ENCODE results near the gene HBA2. TPM values are rescaled to one million over a fixed set of nuclear protein-coding genes. Genes with fewer than 3 reads are reported as not detected.

HBA2 gene
- 0.27 to 0.53 TPM (median 0.40 TPM) in 3 of 5 replicates, not detected in the others for total RNA-seq (2022; extraction: Qiagen RNA extraction; ENCODE audit: low read depth)

GRCh38 chr16:172374-172941, at the start of gene HBA2:
Gene HBA2 (plus strand): TSS chr16:172876. CDS start chr16:172913, 37 bp downstream.

DNA sequence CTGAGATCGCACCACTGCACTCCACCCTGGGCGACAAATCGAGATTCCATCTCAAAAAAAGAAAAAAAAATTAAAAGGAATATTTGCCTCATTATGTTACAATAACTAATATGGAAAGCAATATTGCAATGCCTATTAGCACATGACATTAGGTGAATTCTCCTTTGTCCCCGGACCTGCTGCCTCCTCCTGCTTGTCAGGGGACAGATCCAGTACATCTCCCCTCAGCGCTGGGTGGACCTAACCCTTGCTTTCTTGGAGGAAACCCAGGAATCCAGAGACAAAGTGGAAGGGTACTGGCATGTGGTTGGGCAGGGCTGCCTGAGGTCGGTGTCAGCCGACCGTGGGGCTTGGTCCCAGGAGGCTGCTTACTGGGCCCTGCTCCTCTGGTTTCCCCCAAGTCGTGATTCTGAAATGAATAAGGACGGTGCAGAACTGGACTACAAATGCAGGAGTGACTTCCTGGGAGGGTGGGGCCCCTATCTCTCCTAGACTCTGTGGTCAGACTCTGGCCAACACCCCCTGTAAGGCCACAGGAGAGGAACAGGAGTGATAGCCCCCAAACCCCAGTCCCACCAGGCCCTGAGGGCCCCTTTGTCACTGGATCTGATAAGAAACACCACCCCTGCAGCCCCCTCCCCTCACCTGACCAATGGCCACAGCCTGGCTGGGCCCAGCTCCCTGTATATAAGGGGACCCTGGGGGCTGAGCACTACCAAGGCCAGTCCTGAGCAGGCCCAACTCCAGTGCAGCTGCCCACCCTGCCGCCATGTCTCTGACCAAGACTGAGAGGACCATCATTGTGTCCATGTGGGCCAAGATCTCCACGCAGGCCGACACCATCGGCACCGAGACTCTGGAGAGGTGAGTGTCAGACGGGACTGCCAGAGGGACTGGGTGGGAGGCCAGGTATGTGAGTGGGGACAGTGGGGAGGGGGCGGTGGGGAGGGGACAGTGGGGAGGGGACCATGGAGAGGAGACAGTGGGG, 20.2 kb upstream of the HBA2 start, which contains the start of gene HBZ:
Gene HBZ, plus strand, starts transcription at position 504 of the 988 bp plus-strand sequence. Its CDS starts 266 bp downstream, at position 770.

DNA sequence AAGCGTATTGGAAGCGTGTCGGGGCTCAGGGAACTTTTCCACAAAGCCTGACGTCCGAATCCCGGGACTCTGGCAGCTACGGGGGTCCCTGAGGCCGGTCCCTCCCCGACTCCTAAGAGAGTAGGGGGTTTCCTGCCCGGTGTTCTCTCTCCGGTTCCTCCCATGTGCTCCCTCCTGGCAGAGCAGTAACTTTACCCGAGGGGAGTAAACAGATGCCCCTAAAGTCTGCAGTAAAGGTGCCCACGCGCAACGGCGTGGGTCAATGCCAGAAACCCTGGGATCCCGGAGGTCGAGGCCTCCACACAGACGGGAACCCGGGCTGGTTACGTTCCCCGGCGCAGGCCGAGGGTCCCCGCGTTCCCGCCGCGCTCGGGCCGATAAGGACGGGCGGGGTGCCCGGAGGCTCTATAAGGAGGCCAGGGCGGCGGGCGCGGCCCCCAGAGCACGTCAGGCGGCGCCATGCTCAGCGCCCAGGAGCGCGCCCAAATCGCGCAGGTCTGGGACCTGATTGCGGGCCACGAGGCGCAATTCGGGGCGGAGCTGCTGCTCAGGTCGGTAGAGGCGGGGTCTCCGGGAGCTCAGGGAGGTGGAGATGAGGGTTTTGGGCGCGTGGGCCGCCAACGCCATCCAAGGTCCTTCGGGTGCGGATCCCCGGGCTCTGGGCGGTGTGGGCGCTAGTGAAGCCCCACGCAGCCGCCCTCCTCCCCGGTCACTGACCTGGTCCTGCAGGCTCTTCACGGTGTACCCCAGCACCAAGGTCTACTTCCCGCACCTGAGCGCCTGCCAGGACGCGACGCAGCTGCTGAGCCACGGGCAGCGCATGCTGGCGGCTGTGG, 6.9 kb upstream of the HBA2 start, which contains the start of gene HBM:
Gene HBM, plus strand, starts transcription at position 440 of the 836 bp plus-strand sequence. Its CDS starts 20 bp downstream, at position 460.

DNA sequence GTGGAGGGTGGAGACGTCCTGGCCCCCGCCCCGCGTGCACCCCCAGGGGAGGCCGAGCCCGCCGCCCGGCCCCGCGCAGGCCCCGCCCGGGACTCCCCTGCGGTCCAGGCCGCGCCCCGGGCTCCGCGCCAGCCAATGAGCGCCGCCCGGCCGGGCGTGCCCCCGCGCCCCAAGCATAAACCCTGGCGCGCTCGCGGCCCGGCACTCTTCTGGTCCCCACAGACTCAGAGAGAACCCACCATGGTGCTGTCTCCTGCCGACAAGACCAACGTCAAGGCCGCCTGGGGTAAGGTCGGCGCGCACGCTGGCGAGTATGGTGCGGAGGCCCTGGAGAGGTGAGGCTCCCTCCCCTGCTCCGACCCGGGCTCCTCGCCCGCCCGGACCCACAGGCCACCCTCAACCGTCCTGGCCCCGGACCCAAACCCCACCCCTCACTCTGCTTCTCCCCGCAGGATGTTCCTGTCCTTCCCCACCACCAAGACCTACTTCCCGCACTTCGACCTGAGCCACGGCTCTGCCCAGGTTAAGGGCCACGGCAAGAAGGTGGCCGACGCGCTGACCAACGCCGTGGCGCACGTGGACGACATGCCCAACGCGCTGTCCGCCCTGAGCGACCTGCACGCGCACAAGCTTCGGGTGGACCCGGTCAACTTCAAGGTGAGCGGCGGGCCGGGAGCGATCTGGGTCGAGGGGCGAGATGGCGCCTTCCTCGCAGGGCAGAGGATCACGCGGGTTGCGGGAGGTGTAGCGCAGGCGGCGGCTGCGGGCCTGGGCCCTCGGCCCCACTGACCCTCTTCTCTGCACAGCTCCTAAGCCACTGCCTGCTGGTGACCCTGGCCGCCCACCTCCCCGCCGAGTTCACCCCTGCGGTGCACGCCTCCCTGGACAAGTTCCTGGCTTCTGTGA, 4.1 kb downstream of the HBA2 start, which contains the start of gene HBA1:
Gene HBA1, plus strand, starts transcription at position 204 of the 906 bp plus-strand sequence. Its CDS starts 37 bp downstream, at position 241.

GRCh38 chr16:180101-180675, 7.5 kb downstream of the HBA2 start, which contains the start of gene HBQ1:
Gene HBQ1 (plus strand): TSS chr16:180459. CDS start chr16:180487, 28 bp downstream.

Other genes with a start within 250 kb of the HBA2 start
- gene POLR3K, start 119.3 kb upstream of the HBA2 start, total RNA-seq (2022; extraction: Qiagen RNA extraction; ENCODE audit: low read depth) = 37.5 to 43.1 TPM (median 41.6 TPM) in 5 replicates
- 59.6 to 78.0 TPM (median 75.6 TPM) in 5 replicates for gene SNRNP25, start 119.0 kb upstream of the HBA2 start, total RNA-seq (2022; extraction: Qiagen RNA extraction; ENCODE audit: low read depth)
- gene RHBDF1, start 100.2 kb upstream of the HBA2 start, total RNA-seq (2022; extraction: Qiagen RNA extraction; ENCODE audit: low read depth) = 19.8 to 32.1 TPM (median 28.4 TPM) in 5 replicates
- gene MPG, start 94.7 kb upstream of the HBA2 start, total RNA-seq (2022; extraction: Qiagen RNA extraction; ENCODE audit: low read depth) = 54.2 to 80.9 TPM (median 71.8 TPM) in 5 replicates
- gene NPRL3, start 34.2 kb upstream of the HBA2 start, total RNA-seq (2022; extraction: Qiagen RNA extraction; ENCODE audit: low read depth) = 23.1 to 31.0 TPM (median 30.2 TPM) in 5 replicates
- gene HBZ, start 20.2 kb upstream of the HBA2 start, total RNA-seq (2022; extraction: Qiagen RNA extraction; ENCODE audit: low read depth) = 0.13 TPM in 1 of 5 replicates, not detected in the others
- gene HBM, start 6.9 kb upstream of the HBA2 start, total RNA-seq (2022; extraction: Qiagen RNA extraction; ENCODE audit: low read depth) = not detected in 5 replicates
- gene HBA1, start 3.8 kb downstream of the HBA2 start, total RNA-seq (2022; extraction: Qiagen RNA extraction; ENCODE audit: low read depth) = 0.91 to 1.6 TPM (median 1.3 TPM) in 5 replicates
- 4.6 to 8.4 TPM (median 7.2 TPM) in 5 replicates for gene HBQ1, start 7.6 kb downstream of the HBA2 start, total RNA-seq (2022; extraction: Qiagen RNA extraction; ENCODE audit: low read depth)
- gene LUC7L, start 56.6 kb downstream of the HBA2 start, total RNA-seq (2022; extraction: Qiagen RNA extraction; ENCODE audit: low read depth) = 46.2 to 59.0 TPM (median 55.7 TPM) in 5 replicates
- gene FAM234A, start 61.9 kb downstream of the HBA2 start, total RNA-seq (2022; extraction: Qiagen RNA extraction; ENCODE audit: low read depth) = 43.8 to 50.6 TPM (median 45.5 TPM) in 5 replicates
- 3.7 to 5.5 TPM (median 4.1 TPM) in 5 replicates for gene RGS11, start 103.1 kb downstream of the HBA2 start, total RNA-seq (2022; extraction: Qiagen RNA extraction; ENCODE audit: low read depth)
- gene ARHGDIG, start 107.7 kb downstream of the HBA2 start, total RNA-seq (2022; extraction: Qiagen RNA extraction; ENCODE audit: low read depth) = 1.8 to 3.8 TPM (median 2.5 TPM) in 5 replicates
- gene PDIA2, start 110.3 kb downstream of the HBA2 start, total RNA-seq (2022; extraction: Qiagen RNA extraction; ENCODE audit: low read depth) = 0.23 to 0.89 TPM (median 0.57 TPM) in 4 of 5 replicates, not detected in the other
- gene AXIN1, start 179.8 kb downstream of the HBA2 start, total RNA-seq (2022; extraction: Qiagen RNA extraction; ENCODE audit: low read depth) = 27.2 to 35.2 TPM (median 34.5 TPM) in 5 replicates
- gene MRPL28, start 197.7 kb downstream of the HBA2 start, total RNA-seq (2022; extraction: Qiagen RNA extraction; ENCODE audit: low read depth) = 114 to 137 TPM (median 122 TPM) in 5 replicates
- 22.4 to 38.6 TPM (median 36.8 TPM) in 5 replicates for gene PGAP6, start 209.1 kb downstream of the HBA2 start, total RNA-seq (2022; extraction: Qiagen RNA extraction; ENCODE audit: low read depth)
- 265 to 436 TPM (median 422 TPM) in 5 replicates for gene NME4, start 224.3 kb downstream of the HBA2 start, total RNA-seq (2022; extraction: Qiagen RNA extraction; ENCODE audit: low read depth)
- 19.3 to 29.5 TPM (median 28.7 TPM) in 5 replicates for gene DECR2, start 229.0 kb downstream of the HBA2 start, total RNA-seq (2022; extraction: Qiagen RNA extraction; ENCODE audit: low read depth)